Erythroblast (primary cell): Measurements from ENCODE around the gene LOXL1.
"Not testable (repeated sequence)": the region's sequence is repeated elsewhere in the genome, so short reads cannot be mapped to it uniquely, and the experiment has no call there.

Experiments
- DNase-seq, 2 experiments: peaks; one replicate each; lab custom pipeline; 2025; lab: John Stamatoyannopoulos, UW
- GATA1 ChIP-seq: IDR thresholded peaks from 2 replicates; pipeline ENCODE4 v1.6.1; 2011; ENCODE audit warnings: low read depth, mild to moderate bottlenecking, control low read depth, low read length, moderate library complexity
- POLR2A ChIP-seq: IDR thresholded peaks from 2 replicates; pipeline ENCODE4 v1.6.1; 2011; ENCODE audit warnings: mild to moderate bottlenecking, low read length

Gene LOXL1

GRCh38 chr15:73968461-73968860 lies 42.2 kb downstream of the LOXL1 start:
- no peak for DNase-seq
- TF ChIP-seq POLR2A = no peak
- no peak for TF ChIP-seq GATA1

DNA sequence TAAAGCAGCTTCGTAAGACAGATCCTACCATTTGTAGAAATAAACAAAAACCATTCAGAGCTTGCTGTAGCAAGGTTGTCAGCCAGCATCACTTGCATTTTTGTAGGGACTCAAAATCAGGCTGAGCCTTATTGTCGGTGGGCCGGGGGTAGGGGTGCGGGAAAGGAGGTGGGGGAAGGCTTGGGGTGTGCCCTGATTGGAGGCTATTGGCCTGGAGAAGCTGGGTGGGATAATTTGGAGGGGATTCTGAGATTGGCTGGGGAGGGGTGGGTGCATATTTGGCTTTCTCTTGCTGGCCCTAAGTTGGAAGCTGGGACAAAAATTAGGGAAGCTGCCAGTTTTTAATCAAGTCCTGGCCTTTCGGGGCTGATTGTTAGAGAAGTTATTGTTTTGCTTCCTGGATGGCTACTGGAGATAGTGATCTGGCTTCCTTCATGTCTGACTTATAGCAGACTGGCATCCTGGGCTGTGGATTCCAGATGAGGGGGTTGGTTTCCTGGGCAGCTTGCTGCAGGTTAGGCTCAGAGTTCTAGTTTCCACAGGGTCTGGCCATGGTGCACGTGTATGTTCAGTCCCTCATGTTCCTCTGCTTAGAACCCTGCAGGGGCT lies 43.0 kb downstream of the LOXL1 start:
- TF ChIP-seq GATA1 (no peak), POLR2A (no peak)
- DNase-seq = no peak

DNA sequence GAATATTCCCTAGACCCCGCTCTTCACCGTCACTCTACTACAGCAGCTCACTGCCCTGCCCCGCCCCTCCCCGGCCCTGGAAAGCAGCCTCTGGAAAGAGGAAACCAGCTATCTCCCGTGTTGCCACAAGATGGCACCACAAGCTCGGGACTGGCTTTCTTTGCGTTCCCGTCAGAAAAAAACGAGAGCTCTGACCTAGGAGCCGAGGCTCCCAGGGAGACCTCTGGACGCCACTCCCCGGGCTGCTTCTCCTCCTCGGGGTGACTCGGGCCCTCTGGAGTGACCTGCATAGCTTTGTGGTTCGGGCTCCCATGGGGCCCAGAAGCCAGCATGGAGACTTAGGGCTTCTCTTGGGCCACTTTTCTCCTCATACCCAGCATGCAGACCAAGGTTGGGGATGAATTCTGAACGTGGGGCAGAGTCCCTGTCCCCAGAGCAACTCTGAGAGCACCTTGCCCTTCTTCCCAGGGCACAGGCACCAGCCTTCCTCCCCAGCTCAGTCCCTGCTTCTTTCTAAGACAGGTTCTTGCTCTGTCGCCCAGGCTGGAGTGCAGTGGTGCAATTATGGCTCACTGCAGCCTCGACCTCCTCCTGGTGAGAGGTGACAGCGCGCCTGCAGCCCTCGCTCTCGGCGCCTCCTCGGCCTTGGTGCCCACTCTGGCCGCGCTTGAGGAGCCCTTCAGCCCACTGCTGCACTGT lies 46.9 kb downstream of the LOXL1 start:
- peak; percentile 77 to 86 for DNase-seq
- TF ChIP-seq POLR2A = no peak

- not testable (repeated sequence) for DNase-seq
These were observed 47.5 kb downstream of the LOXL1 start for GRCh38 chr15:73973683-73974200.

DNA sequence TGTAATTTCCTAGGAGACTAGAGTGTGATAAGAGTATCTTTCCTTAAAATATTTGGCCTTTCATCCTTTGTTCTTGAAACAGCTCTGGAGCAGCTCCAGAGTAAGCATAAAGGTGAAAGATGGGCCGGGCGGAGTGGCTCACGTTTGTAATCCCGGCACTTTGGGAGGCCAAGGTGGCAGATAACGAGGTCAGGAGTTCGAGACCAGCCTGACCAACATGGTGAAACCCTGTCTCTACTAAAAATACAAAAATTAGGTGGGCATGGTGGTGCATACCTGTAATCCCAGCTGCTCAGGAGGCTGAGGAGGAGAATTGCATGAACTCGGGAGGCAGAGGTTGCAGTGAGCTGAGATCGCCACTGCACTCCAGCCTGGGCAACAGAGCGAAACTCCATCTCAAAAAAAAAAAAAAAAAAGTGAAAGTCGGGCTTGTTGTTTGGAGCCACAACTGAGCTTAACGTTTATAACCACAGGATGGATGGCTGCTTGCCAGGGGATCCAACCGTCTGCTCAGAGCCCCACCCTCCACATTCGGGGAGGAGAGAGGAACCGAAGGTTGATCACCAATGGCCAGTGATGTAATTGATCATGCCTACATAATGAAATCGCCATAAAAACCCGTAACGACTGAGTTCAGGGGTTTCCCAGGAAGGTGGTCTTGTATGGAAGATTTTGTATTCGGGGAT lies 49.3 kb downstream of the LOXL1 start:
- peak; percentile 25 to 40 for DNase-seq

DNA sequence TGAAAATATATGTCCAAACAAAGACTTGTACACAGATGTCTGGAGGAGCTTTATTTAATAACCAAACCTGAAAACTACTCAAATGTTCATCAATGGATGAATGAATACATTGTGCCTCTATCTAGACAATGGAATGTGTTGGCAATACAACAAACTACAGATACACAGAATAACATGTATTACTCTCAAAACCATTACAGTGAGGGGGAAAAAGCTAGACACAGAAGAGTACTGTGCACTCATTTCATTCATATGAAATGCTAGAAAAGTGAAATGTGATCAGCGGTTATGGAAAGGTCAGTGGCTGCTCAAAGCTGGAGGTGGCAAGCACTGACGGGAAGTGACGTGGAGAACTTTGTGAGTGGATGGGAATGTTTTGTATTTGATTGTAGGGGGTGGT lies 52.6 kb downstream of the LOXL1 start:
- no peak for DNase-seq
- TF ChIP-seq POLR2A (no peak), GATA1 (no peak)

GRCh38 chr15:73979636-73980035 lies 53.4 kb downstream of the LOXL1 start:
- TF ChIP-seq POLR2A (no peak), GATA1 (no peak)
- DNase-seq = no peak

GRCh38 chr15:73981761-73982221 lies 55.5 kb downstream of the LOXL1 start:
- no peak for DNase-seq
- TF ChIP-seq POLR2A = no peak
- no peak for TF ChIP-seq GATA1

DNA sequence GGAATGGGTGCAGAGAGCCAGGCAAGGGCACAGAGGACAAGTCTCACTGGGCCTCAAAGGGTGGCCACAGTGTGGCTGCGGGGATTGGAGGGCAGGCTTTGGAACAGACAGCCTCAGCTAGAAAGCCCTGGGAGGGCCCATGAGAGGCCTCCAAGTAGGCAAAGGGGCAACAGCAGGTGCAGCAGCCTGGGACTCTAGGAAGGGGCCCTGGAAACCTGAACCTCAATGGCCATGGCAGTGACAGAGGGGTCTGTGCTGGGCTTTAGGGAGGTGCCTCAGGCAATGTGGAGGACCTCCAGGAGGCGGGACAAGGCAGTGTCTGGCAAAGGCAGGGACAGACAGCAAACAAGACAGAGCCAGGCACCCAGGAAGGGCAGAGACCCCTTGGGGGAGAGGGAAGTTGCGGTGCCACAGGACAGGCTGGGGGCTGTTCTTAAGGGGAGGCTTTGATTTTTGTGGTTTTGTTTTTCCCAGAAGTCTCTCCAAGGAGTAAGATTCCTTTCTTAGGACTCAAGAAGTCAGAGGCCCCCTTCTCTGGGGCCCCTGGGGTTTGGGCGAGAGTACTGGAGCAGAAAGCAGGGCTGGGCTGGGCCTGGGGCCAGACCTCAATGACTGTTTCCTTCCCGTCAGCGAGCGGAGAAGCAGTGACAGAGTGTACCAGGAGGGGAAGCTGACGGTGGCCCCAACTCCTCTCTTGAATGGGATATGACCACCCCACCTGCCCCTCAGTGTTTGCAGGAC lies 56.1 kb downstream of the LOXL1 start:
- DNase-seq = peak; percentile 21 to 54

DNA sequence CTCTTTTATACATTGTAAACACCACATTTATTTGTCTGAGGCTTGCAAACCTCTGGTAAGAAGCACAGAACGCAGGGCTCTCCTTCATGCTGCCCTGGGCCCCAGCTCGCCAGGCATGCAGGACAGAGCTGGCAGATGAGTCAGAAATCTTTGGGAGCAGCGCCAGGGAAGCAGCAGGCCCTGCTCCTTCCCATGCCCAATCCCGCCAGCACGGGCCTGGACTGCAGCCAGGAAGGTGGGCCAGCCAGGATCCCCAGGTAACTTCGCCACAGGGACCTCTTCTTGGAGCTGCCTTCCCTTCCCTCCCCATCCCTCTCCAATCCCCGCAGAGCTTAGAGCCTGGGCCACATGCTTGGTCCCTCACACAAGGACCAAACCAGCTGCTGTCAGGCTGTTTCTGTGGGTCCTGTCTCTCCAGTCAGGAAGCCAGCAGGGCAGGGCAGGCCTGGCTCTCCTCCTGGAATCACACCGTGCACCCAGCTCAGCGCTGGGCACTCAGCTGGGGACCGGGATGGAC lies 57.0 kb downstream of the LOXL1 start:
- no peak for DNase-seq
- TF ChIP-seq POLR2A (no peak), GATA1 (no peak)

More for the DNA sequence above, 56.1 kb downstream of the LOXL1 start:
- no peak for TF ChIP-seq GATA1

- TF ChIP-seq GATA1 (no peak), POLR2A (no peak)
- DNase-seq = no peak
These were observed 57.5 kb downstream of the LOXL1 start for GRCh38 chr15:73983773-73984172.

DNA sequence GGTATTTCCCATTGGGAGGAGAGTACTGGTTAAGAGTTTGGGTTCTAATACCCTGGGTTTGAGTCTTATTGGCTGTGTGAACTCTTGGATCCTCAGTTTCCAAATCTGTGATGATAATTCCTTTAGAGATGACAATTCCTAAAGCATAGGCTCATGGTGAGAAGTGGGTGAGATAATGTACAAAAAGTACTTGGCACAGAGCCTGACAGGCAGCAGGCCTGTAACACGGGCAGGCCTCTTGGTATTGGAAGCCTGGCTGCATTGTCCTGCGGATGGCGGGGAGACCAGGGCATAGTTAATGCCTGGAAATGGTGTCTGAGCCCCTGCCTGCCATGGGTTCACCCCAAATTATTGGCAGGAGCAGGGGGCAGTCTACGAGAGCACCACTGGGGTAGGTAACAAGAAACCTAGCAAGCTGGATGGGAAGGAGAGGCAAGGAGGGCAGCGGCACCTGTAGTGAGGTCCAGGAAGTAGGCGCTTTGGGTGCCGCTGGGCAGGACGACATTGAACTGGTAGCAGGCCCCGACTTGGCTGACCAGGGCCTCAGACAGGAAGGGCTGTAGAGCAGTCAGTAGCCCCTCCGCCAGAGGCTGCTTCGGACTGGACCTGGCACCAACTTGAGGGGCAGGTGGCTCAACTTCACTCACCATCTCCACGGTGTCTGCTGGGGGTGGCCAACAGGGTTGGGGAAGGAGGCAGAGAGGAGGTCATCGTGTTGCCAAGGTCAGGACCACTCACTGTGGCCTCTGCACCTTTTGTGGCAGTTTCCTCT lies 58.1 kb downstream of the LOXL1 start:
- TF ChIP-seq POLR2A (no peak), GATA1 (no peak)
- DNase-seq = no peak
